ENCODE measurements around the gene ATP6V0C.
"Not testable (repeated sequence)": the region's sequence is repeated elsewhere in the genome, so short reads cannot be mapped to it uniquely, and the experiment has no call there.

The ATP6V0C gene

GRCh38 chr16:2541409-2541808 lies 27.7 kb downstream of the ATP6V0C start:
- not testable (repeated sequence) for H3K27me3 ChIP-seq (ENCODE audit: insufficient read depth, low read depth); H3K4me2 ChIP-seq; H4K20me1 ChIP-seq (ENCODE audit: insufficient read depth)

GRCh38 chr16:2543771-2544170 lies 30.0 kb downstream of the ATP6V0C start:
- H3K4me2 ChIP-seq; H3K27ac ChIP-seq; H3K4me3 ChIP-seq (IDR thresholded peaks at IDR 0.05; ENCODE audit: insufficient read depth, low read depth, low read length); H3K36me3 ChIP-seq (ENCODE audit: insufficient read depth); H3K9ac ChIP-seq; H3K27me3 ChIP-seq (ENCODE audit: insufficient read depth, low read depth); H4K20me1 ChIP-seq (ENCODE audit: insufficient read depth); H2AFZ ChIP-seq (ENCODE audit: low read depth): not testable (repeated sequence)
- peaks cover 10% of the 10 kb centered on the region for H3K4me1 ChIP-seq (ENCODE audit: low read depth, poor library complexity, severe bottlenecking)
- peaks cover 60% of the 10 kb centered on the region for H3K79me2 ChIP-seq (ENCODE audit: insufficient read depth, low read depth)

More at GRCh38 chr16:2541409-2541808, 27.7 kb downstream of the ATP6V0C start:
- Histone ChIP-seq H3K4me1 (ENCODE audit: low read depth, poor library complexity, severe bottlenecking) (peaks cover 21% of the 10 kb centered on the region), H3K79me2 (ENCODE audit: insufficient read depth, low read depth) (peaks cover 62% of the 10 kb centered on the region)
- not testable (repeated sequence) for H3K36me3 ChIP-seq (ENCODE audit: insufficient read depth); H3K9ac ChIP-seq; H3K4me3 ChIP-seq (IDR thresholded peaks at IDR 0.05; ENCODE audit: insufficient read depth, low read depth, low read length); H2AFZ ChIP-seq (ENCODE audit: low read depth); H3K27ac ChIP-seq

GRCh38 chr16:2550283-2550878 lies 36.6 kb downstream of the ATP6V0C start:
- H3K27ac ChIP-seq; H3K4me2 ChIP-seq; H3K27me3 ChIP-seq (ENCODE audit: insufficient read depth, low read depth); H3K4me1 ChIP-seq (ENCODE audit: low read depth, poor library complexity, severe bottlenecking); H3K36me3 ChIP-seq (ENCODE audit: insufficient read depth); H4K20me1 ChIP-seq (ENCODE audit: insufficient read depth); H3K9ac ChIP-seq; H3K4me3 ChIP-seq (IDR thresholded peaks at IDR 0.05; ENCODE audit: insufficient read depth, low read depth, low read length); H2AFZ ChIP-seq (ENCODE audit: low read depth): not testable (repeated sequence)
- peaks cover 13% of the 10 kb centered on the region for H3K79me2 ChIP-seq (ENCODE audit: insufficient read depth, low read depth)

GRCh38 chr16:2551420-2551889 lies 37.7 kb downstream of the ATP6V0C start:
- not testable (repeated sequence) for H3K4me2 ChIP-seq; H3K4me1 ChIP-seq (ENCODE audit: low read depth, poor library complexity, severe bottlenecking); H3K9ac ChIP-seq; H3K27ac ChIP-seq; H3K4me3 ChIP-seq (IDR thresholded peaks at IDR 0.05; ENCODE audit: insufficient read depth, low read depth, low read length); H3K79me2 ChIP-seq (ENCODE audit: insufficient read depth, low read depth); H2AFZ ChIP-seq (ENCODE audit: low read depth); H3K27me3 ChIP-seq (ENCODE audit: insufficient read depth, low read depth); H3K36me3 ChIP-seq (ENCODE audit: insufficient read depth); H4K20me1 ChIP-seq (ENCODE audit: insufficient read depth)

- not testable (repeated sequence) for H3K4me2 ChIP-seq; H3K4me1 ChIP-seq (ENCODE audit: low read depth, poor library complexity, severe bottlenecking); H3K4me3 ChIP-seq (IDR thresholded peaks at IDR 0.05; ENCODE audit: insufficient read depth, low read depth, low read length); H3K9ac ChIP-seq; H3K79me2 ChIP-seq (ENCODE audit: insufficient read depth, low read depth); H4K20me1 ChIP-seq (ENCODE audit: insufficient read depth); H3K27ac ChIP-seq; H3K36me3 ChIP-seq (ENCODE audit: insufficient read depth); H3K27me3 ChIP-seq (ENCODE audit: insufficient read depth, low read depth); H2AFZ ChIP-seq (ENCODE audit: low read depth)
Measured at GRCh38 chr16:2554709-2555425, 41.1 kb downstream of the ATP6V0C start.

GRCh38 chr16:2557150-2557549 lies 43.4 kb downstream of the ATP6V0C start:
- H3K4me3 ChIP-seq (IDR thresholded peaks at IDR 0.05; ENCODE audit: insufficient read depth, low read depth, low read length); H3K27ac ChIP-seq; H3K79me2 ChIP-seq (ENCODE audit: insufficient read depth, low read depth): not testable (repeated sequence)

GRCh38 chr16:2560131-2560797 lies 46.5 kb downstream of the ATP6V0C start:
- not testable (repeated sequence) for H3K4me3 ChIP-seq (IDR thresholded peaks at IDR 0.05; ENCODE audit: insufficient read depth, low read depth, low read length); H3K36me3 ChIP-seq (ENCODE audit: insufficient read depth); H3K79me2 ChIP-seq (ENCODE audit: insufficient read depth, low read depth); H4K20me1 ChIP-seq (ENCODE audit: insufficient read depth); H3K9ac ChIP-seq; H3K27ac ChIP-seq; H3K4me1 ChIP-seq (ENCODE audit: low read depth, poor library complexity, severe bottlenecking); H3K27me3 ChIP-seq (ENCODE audit: insufficient read depth, low read depth); H3K4me2 ChIP-seq; H2AFZ ChIP-seq (ENCODE audit: low read depth)

More at GRCh38 chr16:2557150-2557549, 43.4 kb downstream of the ATP6V0C start:
- not testable (repeated sequence) for H3K4me1 ChIP-seq (ENCODE audit: low read depth, poor library complexity, severe bottlenecking); H4K20me1 ChIP-seq (ENCODE audit: insufficient read depth); H3K36me3 ChIP-seq (ENCODE audit: insufficient read depth); H3K4me2 ChIP-seq; H3K9ac ChIP-seq; H2AFZ ChIP-seq (ENCODE audit: low read depth); H3K27me3 ChIP-seq (ENCODE audit: insufficient read depth, low read depth)

GRCh38 chr16:2560798-2561133 lies 47.0 kb downstream of the ATP6V0C start:
- H3K27me3 ChIP-seq (ENCODE audit: insufficient read depth, low read depth); H3K4me3 ChIP-seq (IDR thresholded peaks at IDR 0.05; ENCODE audit: insufficient read depth, low read depth, low read length); H3K9ac ChIP-seq; H3K36me3 ChIP-seq (ENCODE audit: insufficient read depth); H3K27ac ChIP-seq; H2AFZ ChIP-seq (ENCODE audit: low read depth); H3K4me1 ChIP-seq (ENCODE audit: low read depth, poor library complexity, severe bottlenecking); H4K20me1 ChIP-seq (ENCODE audit: insufficient read depth); H3K4me2 ChIP-seq; H3K79me2 ChIP-seq (ENCODE audit: insufficient read depth, low read depth): not testable (repeated sequence)

- H2AFZ ChIP-seq (ENCODE audit: low read depth); H3K4me1 ChIP-seq (ENCODE audit: low read depth, poor library complexity, severe bottlenecking); H4K20me1 ChIP-seq (ENCODE audit: insufficient read depth); H3K79me2 ChIP-seq (ENCODE audit: insufficient read depth, low read depth); H3K9ac ChIP-seq; H3K36me3 ChIP-seq (ENCODE audit: insufficient read depth); H3K4me3 ChIP-seq (IDR thresholded peaks at IDR 0.05; ENCODE audit: insufficient read depth, low read depth, low read length); H3K4me2 ChIP-seq; H3K27ac ChIP-seq; H3K27me3 ChIP-seq (ENCODE audit: insufficient read depth, low read depth): not testable (repeated sequence)
Measured at GRCh38 chr16:2567506-2567905, 53.8 kb downstream of the ATP6V0C start.

GRCh38 chr16:2568573-2568972 lies 54.8 kb downstream of the ATP6V0C start:
- not testable (repeated sequence) for H3K79me2 ChIP-seq (ENCODE audit: insufficient read depth, low read depth); H3K27me3 ChIP-seq (ENCODE audit: insufficient read depth, low read depth); H3K9ac ChIP-seq; H3K4me2 ChIP-seq; H3K36me3 ChIP-seq (ENCODE audit: insufficient read depth); H3K4me3 ChIP-seq (IDR thresholded peaks at IDR 0.05; ENCODE audit: insufficient read depth, low read depth, low read length); H3K4me1 ChIP-seq (ENCODE audit: low read depth, poor library complexity, severe bottlenecking); H4K20me1 ChIP-seq (ENCODE audit: insufficient read depth); H3K27ac ChIP-seq; H2AFZ ChIP-seq (ENCODE audit: low read depth)

All from KMS-11 (cell line).